HEK293 (cell line): Measurements from ENCODE around the gene SRGN.

ENCODE experiments used
- CTCF ChIA-PET: fragments of 350-600 bp; formaldehyde crosslinking; extraction: SDS; loops from one replicate; lab custom pipeline; 2021; ENCODE audit warnings: antibody characterized with exemption; lab: Yijun Ruan, JAX
- POLR2A ChIA-PET: fragments of 300-600 bp; formaldehyde crosslinking; extraction: SDS; loops from one replicate; lab custom pipeline; 2020; ENCODE audit warnings: antibody characterized with exemption, inconsistent platforms; lab: Yijun Ruan, JAX
- H3K27ac ChIP-seq: fragments of 200-500 bp; sonication (Bioruptor generic); 2 replicates; pipeline ENCODE4 v1.5.1; 2014; ENCODE audit warnings: low read depth, low read length, control low read depth, inconsistent platforms; ENCODE audit errors: extremely low read depth
- H3K36me3 ChIP-seq, 2 experiments: fragments of 200-500 bp in 1 of 2; sonication (Bioruptor generic) in 1 of 2; 1 replicate in 1 of 2; 2 replicates in 1 of 2; pipeline ENCODE4 v1.5.1; 2014 to 2017; ENCODE audit warnings: inconsistent platforms in 2 of 2, low read length in 2 of 2; ENCODE audit not compliant: control insufficient read depth in 2 of 2, insufficient read depth in 1 of 2
- H3K4me1 ChIP-seq: fragments of 200-500 bp; sonication (Bioruptor generic); 2 replicates; pipeline ENCODE4 v1.5.1; 2014; ENCODE audit warnings: mild to moderate bottlenecking, low read length, inconsistent platforms; ENCODE audit not compliant: control insufficient read depth, insufficient read depth
- H3K4me3 ChIP-seq: 2 replicates; pipeline ENCODE4 v1.5.1; 2011; ENCODE audit warnings: low read depth, mild to moderate bottlenecking, control low read depth, low read length, moderate library complexity
- H3K9me3 ChIP-seq: fragments of 200-500 bp; sonication (Bioruptor generic); 2 replicates; pipeline ENCODE4 v1.5.1; 2014; ENCODE audit warnings: low read depth, low read length, inconsistent platforms; ENCODE audit not compliant: control insufficient read depth, insufficient read depth
- CTCF ChIP-seq: fragments of 450-650 bp; formaldehyde crosslinking; IDR thresholded peaks from 2 replicates; pipeline ENCODE4 v1.5.1; 2016; ENCODE audit warnings: missing biosample characterization, missing genetic modification characterization
- HOXA7 ChIP-seq: sonication (generic); formaldehyde crosslinking; IDR thresholded peaks from 2 replicates; pipeline ENCODE4 v1.8.1; 2022; ENCODE audit warnings: missing genetic modification reagents, borderline replicate concordance
- KLF8 ChIP-seq: fragments of 450-650 bp; formaldehyde crosslinking; IDR thresholded peaks from 2 replicates; pipeline ENCODE4 v1.5.1; 2016; ENCODE audit warnings: missing biosample characterization, missing genetic modification characterization
- OSR2 ChIP-seq: fragments of 450-650 bp; formaldehyde crosslinking; IDR thresholded peaks from 2 replicates; pipeline ENCODE4 v1.5.1; 2016; ENCODE audit warnings: missing biosample characterization, missing genetic modification characterization
- SCRT2 ChIP-seq: fragments of 450-650 bp; formaldehyde crosslinking; IDR thresholded peaks from 2 replicates; pipeline ENCODE4 v1.5.1; 2016; ENCODE audit warnings: missing biosample characterization, missing genetic modification characterization
- ZBTB26 ChIP-seq: fragments of 450-650 bp; formaldehyde crosslinking; optimal IDR thresholded peaks from 2 replicates; pipeline ENCODE3; 2016; ENCODE audit warnings: missing biosample characterization, mild to moderate bottlenecking, missing genetic modification characterization
- ZEB2 ChIP-seq: fragments of 450-650 bp; formaldehyde crosslinking; IDR thresholded peaks from 2 replicates; pipeline ENCODE4 v1.5.1; 2016; ENCODE audit warnings: missing biosample characterization, missing genetic modification characterization
- ZNF10 ChIP-seq: fragments of 450-650 bp; formaldehyde crosslinking; IDR thresholded peaks from 2 replicates; pipeline ENCODE4 v1.5.1; 2017; ENCODE audit warnings: missing biosample characterization, missing genetic modification characterization
- ZNF157 ChIP-seq: fragments of 450-650 bp; formaldehyde crosslinking; IDR thresholded peaks from 2 replicates; pipeline ENCODE4 v1.5.1; 2016; ENCODE audit warnings: missing biosample characterization, missing genetic modification characterization
- ZNF19 ChIP-seq: fragments of 450-650 bp; formaldehyde crosslinking; IDR thresholded peaks from 2 replicates; pipeline ENCODE4; 2016; ENCODE audit warnings: missing biosample characterization, missing genetic modification characterization, low read depth
- ZNF23 ChIP-seq: fragments of 450-650 bp; formaldehyde crosslinking; IDR thresholded peaks from 2 replicates; pipeline ENCODE4 v1.5.1; 2016; ENCODE audit warnings: missing biosample characterization, missing genetic modification characterization, borderline replicate concordance
- ZNF239 ChIP-seq: fragments of 450-650 bp; formaldehyde crosslinking; IDR thresholded peaks from 2 replicates; pipeline ENCODE4 v1.5.1; 2016; ENCODE audit warnings: missing biosample characterization, missing genetic modification characterization
- ZNF394 ChIP-seq: fragments of 450-650 bp; formaldehyde crosslinking; IDR thresholded peaks from 2 replicates; pipeline ENCODE4 v1.5.1; 2016; ENCODE audit warnings: missing biosample characterization, missing genetic modification characterization, mild to moderate bottlenecking, moderate library complexity, borderline replicate concordance
- ZNF404 ChIP-seq: fragments of 450-650 bp; formaldehyde crosslinking; IDR thresholded peaks from 2 replicates; pipeline ENCODE4 v1.5.1; 2017; ENCODE audit warnings: missing biosample characterization, missing genetic modification characterization
- ZNF510 ChIP-seq: fragments of 450-650 bp; formaldehyde crosslinking; IDR thresholded peaks from 2 replicates; pipeline ENCODE4 v1.5.1; 2018; ENCODE audit warnings: mild to moderate bottlenecking, missing genetic modification characterization, missing biosample characterization; ENCODE audit not compliant: insufficient replicate concordance
- ZNF514 ChIP-seq: fragments of 450-650 bp; formaldehyde crosslinking; IDR thresholded peaks from 2 replicates; pipeline ENCODE4 v1.5.1; 2016; ENCODE audit warnings: missing biosample characterization, missing genetic modification characterization
- ZNF624 ChIP-seq: fragments of 450-650 bp; formaldehyde crosslinking; IDR thresholded peaks from 2 replicates; pipeline ENCODE4 v1.5.1; 2017; ENCODE audit warnings: missing biosample characterization, missing genetic modification characterization
- ZNF677 ChIP-seq: fragments of 450-650 bp; IDR thresholded peaks from 2 replicates; pipeline ENCODE4 v1.5.0; 2018; ENCODE audit warnings: missing biosample characterization, mild to moderate bottlenecking, missing genetic modification characterization, moderate library complexity
- ZSCAN18 ChIP-seq: fragments of 450-650 bp; formaldehyde crosslinking; IDR thresholded peaks from 2 replicates; pipeline ENCODE4 v1.5.1; 2016; ENCODE audit warnings: missing biosample characterization, missing genetic modification characterization
- TF ChIP-seq, protein P1 (sequence below): fragments of 450-650 bp; formaldehyde crosslinking; IDR thresholded peaks from 2 replicates; pipeline ENCODE4 v1.5.1; 2016; ENCODE audit warnings: missing biosample characterization, missing genetic modification characterization
- TF ChIP-seq, protein P2 (sequence below): fragments of 450-650 bp; formaldehyde crosslinking; IDR thresholded peaks from 2 replicates; pipeline ENCODE4 v1.5.1; 2016; ENCODE audit warnings: missing biosample characterization, missing genetic modification characterization
- TF ChIP-seq, protein P3 (sequence below): fragments of 450-650 bp; formaldehyde crosslinking; IDR thresholded peaks from 2 replicates; pipeline ENCODE4 v1.5.1; 2017; ENCODE audit warnings: missing biosample characterization, missing genetic modification characterization
- TF ChIP-seq, protein P4 (sequence below): fragments of 450-650 bp; formaldehyde crosslinking; IDR thresholded peaks from 2 replicates; pipeline ENCODE4 v1.5.1; 2017; ENCODE audit warnings: missing biosample characterization, missing genetic modification characterization

Gene SRGN

DNA sequence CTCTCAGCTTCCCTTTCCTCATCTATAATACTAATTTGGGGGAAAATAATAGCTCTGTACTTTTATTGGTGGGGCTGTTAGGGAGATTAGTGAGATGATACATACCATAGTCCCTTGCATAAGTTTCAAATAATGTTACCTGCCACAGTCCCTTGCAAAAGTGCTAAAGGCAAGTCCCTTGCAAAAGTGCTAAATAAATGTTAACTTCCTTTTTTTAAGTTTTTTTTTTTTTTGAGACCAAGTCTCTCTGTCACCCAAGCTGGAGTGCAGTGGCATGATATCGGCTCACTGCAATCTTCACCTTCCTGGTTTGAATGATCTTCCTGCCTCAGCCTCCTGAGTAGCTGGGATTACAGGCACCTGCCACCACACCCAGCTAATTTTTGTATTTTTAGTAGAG is 43.4 kb upstream of the SRGN start (continued):
- TF ChIP-seq CTCF (tag by site-specific recombination) (no peak), OSR2 (tag by site-specific recombination) (no peak), ZNF394 (tag by site-specific recombination) (no peak)
- TF ChIP-seq, protein P1, sequence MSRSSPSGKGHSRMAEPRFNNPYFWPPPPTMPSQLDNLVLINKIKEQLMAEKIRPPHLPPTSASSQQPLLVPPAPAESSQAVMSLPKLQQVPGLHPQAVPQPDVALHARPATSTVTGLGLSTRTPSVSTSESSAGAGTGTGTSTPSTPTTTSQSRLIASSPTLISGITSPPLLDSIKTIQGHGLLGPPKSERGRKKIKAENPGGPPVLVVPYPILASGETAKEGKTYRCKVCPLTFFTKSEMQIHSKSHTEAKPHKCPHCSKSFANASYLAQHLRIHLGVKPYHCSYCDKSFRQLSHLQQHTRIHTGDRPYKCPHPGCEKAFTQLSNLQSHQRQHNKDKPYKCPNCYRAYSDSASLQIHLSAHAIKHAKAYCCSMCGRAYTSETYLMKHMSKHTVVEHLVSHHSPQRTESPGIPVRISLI (tag by site-specific recombination): no peak

GRCh38 chr10:69045441-69046300 is 42.2 kb upstream of the SRGN start:
- CTCF ChIA-PET: interaction anchor here (0.6 kb wide), 1 partner anchor 49 kb away, joined by 4 read pairs; no protein-coding TSS in a partner anchor
- Histone ChIP-seq H3K9me3 (no peaks in the 10 kb centered on the region), H3K36me3 (no peaks in the 10 kb centered on the region), H3K4me3 (no peak overlapping the region), H3K27ac (no peak overlapping the region), H3K4me1 (no peaks in the 10 kb centered on the region)
- TF ChIP-seq ZNF157 (no peak), ZBTB26 (tag by site-specific recombination) (no peak), ZNF624 (tag by site-specific recombination) (no peak), ZNF239 (tag by site-specific recombination) (no peak), ZNF10 (no peak), ZNF677 (no peak), HOXA7 (CRISPR knock-in tag) (no peak), ZNF19 (tag by site-specific recombination) (no peak), ZNF404 (tag by site-specific recombination) (no peak), SCRT2 (no peak), ZSCAN18 (no peak), ZNF23 (tag by site-specific recombination) (no peak), KLF8 (tag by site-specific recombination) (no peak), ZNF510 (tag by site-specific recombination) (no peak), ZEB2 (tag by site-specific recombination) (no peak), ZNF514 (tag by site-specific recombination) (no peak)
- TF ChIP-seq, protein P2, sequence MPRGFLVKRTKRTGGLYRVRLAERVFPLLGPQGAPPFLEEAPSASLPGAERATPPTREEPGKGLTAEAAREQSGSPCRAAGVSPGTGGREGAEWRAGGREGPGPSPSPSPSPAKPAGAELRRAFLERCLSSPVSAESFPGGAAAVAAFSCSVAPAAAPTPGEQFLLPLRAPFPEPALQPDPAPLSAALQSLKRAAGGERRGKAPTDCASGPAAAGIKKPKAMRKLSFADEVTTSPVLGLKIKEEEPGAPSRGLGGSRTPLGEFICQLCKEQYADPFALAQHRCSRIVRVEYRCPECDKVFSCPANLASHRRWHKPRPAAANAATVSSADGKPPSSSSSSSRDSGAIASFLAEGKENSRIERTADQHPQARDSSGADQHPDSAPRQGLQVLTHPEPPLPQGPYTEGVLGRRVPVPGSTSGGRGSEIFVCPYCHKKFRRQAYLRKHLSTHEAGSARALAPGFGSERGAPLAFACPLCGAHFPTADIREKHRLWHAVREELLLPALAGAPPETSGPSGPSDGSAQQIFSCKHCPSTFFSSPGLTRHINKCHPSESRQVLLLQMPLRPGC (tag by site-specific recombination): no peak
- TF ChIP-seq, protein P3, sequence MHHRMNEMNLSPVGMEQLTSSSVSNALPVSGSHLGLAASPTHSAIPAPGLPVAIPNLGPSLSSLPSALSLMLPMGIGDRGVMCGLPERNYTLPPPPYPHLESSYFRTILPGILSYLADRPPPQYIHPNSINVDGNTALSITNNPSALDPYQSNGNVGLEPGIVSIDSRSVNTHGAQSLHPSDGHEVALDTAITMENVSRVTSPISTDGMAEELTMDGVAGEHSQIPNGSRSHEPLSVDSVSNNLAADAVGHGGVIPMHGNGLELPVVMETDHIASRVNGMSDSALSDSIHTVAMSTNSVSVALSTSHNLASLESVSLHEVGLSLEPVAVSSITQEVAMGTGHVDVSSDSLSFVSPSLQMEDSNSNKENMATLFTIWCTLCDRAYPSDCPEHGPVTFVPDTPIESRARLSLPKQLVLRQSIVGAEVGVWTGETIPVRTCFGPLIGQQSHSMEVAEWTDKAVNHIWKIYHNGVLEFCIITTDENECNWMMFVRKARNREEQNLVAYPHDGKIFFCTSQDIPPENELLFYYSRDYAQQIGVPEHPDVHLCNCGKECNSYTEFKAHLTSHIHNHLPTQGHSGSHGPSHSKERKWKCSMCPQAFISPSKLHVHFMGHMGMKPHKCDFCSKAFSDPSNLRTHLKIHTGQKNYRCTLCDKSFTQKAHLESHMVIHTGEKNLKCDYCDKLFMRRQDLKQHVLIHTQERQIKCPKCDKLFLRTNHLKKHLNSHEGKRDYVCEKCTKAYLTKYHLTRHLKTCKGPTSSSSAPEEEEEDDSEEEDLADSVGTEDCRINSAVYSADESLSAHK (tag by site-specific recombination): no peak
- TF ChIP-seq, protein P4, sequence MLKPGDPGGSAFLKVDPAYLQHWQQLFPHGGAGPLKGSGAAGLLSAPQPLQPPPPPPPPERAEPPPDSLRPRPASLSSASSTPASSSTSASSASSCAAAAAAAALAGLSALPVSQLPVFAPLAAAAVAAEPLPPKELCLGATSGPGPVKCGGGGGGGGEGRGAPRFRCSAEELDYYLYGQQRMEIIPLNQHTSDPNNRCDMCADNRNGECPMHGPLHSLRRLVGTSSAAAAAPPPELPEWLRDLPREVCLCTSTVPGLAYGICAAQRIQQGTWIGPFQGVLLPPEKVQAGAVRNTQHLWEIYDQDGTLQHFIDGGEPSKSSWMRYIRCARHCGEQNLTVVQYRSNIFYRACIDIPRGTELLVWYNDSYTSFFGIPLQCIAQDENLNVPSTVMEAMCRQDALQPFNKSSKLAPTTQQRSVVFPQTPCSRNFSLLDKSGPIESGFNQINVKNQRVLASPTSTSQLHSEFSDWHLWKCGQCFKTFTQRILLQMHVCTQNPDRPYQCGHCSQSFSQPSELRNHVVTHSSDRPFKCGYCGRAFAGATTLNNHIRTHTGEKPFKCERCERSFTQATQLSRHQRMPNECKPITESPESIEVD (tag by site-specific recombination): no peak
- POLR2A ChIA-PET: no interaction called here
